HL-60 (cell line): Measurements from ENCODE around the gene ARSD.

ENCODE experiments used
- CTCF ChIP-seq: IDR thresholded peaks from one replicate; pipeline ENCODE4 v1.5.1; 2011; ENCODE audit warnings: low read length, control low read depth, inconsistent platforms; ENCODE audit not compliant: insufficient read depth
- POLR2AphosphoS5 ChIP-seq: IDR thresholded peaks from 2 replicates; pipeline ENCODE4 v1.6.1; 2012; ENCODE audit warnings: low read depth
- SPI1 ChIP-seq: IDR thresholded peaks from 2 replicates; pipeline ENCODE4 v1.6.1; 2012; ENCODE audit warnings: low read depth, mild to moderate bottlenecking, borderline replicate concordance

- TF ChIP-seq CTCF = no peak
- TF ChIP-seq POLR2AphosphoS5 = no peak
- no peak for TF ChIP-seq SPI1
Measured at GRCh38 chrX:2921750-2922149, 7.4 kb downstream of the ARSD start.
